Fibroblast of the aortic adventitia (primary cell): Measurements from ENCODE around the gene HOXB8. TPM values are rescaled to one million over a fixed set of nuclear protein-coding genes. Genes with fewer than 3 reads are reported as not detected.

Experiments used
- DNase-seq: peaks from one replicate; pipeline ENCODE4 v3.0.0-alpha.2; 2010; ENCODE audit warnings: low read depth
- H3K4me3 ChIP-seq: 2 replicates; pipeline ENCODE4 v1.5.1; 2011; ENCODE audit warnings: low read depth, mild to moderate bottlenecking, control low read depth, low read length, moderate library complexity
- total RNA-seq: library from RNA; depleted of rRNA; stranded (reverse); fragments of >200 nt; gene quantifications from 2 replicates; pipeline ENCODE4 v1.2.3, GENCODE V29; 2012; ENCODE audit warnings: low replicate concordance
- TF ChIP-seq, protein P1 (sequence below): IDR thresholded peaks from 2 replicates; pipeline ENCODE4 v1.5.1; 2011; ENCODE audit warnings: mild to moderate bottlenecking, low read length, control low read depth, inconsistent platforms; ENCODE audit not compliant: insufficient read depth

Gene HOXB8
- total RNA-seq, 1 donor: 0.09 TPM

DNA sequence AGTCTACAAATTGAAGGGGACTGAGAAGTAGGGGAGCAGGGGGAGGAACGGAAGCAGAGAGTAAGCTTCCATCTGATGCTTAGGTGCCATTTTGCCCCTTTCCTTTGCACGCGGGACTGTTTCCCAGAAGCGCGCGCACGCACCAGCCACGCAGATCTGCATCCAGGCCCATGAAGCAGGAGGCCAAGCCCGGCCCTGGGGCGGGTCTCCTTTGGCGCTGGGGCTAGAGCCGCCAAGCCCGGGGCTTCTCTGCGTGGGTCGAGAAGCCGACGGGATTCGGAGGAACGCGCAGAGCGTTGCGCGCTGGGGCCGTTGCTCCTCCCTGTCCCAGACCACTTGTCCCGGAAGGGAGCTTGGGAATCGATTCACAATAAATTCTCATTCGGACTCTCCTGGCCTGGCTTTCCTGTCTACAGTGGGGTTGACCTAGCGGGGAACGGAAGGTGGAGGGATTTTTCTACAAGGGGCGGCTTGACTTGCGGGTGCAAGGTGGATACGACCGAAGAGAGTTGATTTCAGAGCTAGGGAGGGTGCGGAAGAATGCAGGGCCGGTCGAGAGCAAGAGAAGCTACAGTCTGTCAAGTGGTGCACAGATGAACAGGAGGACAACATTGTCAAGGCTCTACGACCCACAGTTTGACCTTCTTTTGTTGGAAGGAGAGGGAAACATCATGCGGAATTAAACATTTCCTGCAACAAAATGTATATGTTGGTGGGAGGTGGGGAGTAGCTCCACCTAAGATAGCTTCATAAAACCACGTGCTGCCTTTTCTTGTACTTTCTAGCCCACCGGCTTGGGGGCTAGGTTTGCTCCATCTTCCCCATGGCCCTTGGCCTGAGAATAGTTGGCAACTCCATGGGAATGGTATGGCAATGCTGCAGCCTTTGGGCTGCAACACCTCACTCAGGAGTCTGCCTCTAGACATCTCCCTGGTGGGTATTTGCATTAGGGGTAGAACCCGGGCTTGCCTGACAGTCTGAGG lies 6.6 kb upstream of the HOXB8 start:
- TF ChIP-seq, protein P1, sequence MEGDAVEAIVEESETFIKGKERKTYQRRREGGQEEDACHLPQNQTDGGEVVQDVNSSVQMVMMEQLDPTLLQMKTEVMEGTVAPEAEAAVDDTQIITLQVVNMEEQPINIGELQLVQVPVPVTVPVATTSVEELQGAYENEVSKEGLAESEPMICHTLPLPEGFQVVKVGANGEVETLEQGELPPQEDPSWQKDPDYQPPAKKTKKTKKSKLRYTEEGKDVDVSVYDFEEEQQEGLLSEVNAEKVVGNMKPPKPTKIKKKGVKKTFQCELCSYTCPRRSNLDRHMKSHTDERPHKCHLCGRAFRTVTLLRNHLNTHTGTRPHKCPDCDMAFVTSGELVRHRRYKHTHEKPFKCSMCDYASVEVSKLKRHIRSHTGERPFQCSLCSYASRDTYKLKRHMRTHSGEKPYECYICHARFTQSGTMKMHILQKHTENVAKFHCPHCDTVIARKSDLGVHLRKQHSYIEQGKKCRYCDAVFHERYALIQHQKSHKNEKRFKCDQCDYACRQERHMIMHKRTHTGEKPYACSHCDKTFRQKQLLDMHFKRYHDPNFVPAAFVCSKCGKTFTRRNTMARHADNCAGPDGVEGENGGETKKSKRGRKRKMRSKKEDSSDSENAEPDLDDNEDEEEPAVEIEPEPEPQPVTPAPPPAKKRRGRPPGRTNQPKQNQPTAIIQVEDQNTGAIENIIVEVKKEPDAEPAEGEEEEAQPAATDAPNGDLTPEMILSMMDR: no peak
- DNase-seq: no peak
- no peak overlapping the region for H3K4me3 ChIP-seq

DNA sequence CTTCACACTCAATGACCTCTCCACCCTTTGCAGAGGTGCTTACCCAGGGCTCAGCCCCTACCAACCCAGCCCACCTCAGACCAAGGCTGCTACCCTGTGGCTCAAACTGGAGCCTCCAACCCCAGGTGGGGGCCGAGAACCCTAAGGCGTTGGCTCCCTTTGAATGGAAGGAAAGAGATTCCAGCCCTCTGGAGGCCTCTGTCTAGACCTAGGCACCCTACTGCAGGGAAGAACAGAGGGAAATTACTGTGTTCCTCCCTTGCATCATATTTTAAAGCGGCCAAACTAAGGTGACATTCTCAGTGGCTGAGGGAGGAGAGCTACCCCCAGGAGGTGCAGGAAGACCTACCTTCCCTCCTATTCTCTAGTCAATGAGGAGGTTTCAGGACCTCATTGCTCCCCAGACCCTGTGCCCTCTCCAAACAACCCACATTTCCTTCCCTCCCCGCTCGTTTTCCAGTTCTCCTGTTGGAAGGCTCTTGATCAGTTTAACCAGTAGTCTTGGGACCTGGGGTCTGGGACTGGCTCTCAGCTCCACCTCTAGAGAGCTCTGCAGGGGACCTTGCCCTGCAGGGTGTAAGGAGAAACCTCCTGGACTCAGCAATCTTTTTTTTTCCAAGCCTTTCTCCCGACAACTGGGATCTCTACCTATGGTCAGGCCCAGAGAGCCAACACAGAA lies 5.5 kb upstream of the HOXB8 start:
- TF ChIP-seq, protein P1: no peak
- no peak overlapping the region for H3K4me3 ChIP-seq
- no peak for DNase-seq

DNA sequence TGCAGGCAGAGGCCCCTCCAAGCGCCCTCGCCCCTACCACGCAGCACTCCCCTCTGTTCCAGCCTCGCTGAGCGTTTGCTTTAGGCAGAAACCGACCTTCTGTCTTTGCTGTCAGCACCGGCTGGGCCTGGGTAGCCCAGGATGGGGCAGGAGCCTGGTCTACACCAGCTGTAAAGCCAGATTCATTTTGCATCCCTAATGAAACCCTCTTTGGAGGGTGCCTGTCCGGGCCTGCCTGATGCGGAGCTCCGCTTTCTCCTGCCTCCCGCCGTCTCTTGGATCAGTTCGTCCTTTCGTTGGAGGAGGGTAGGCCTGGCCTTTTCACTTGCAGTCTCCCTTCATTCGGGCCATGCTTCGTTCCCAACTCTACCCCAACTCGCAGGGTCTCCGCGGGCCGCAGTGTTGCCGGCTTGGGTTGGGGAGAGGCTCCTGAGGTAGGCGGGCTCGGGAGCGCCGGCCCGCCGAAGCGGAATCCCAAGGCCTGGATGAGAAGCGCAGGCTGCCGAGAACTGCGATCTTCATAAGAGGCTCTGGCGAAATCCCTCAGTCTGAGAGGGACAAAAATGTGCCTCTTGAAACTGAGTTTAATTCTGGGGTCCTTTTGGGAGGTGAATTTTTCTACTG lies 4.8 kb upstream of the HOXB8 start:
- no peak overlapping the region for H3K4me3 ChIP-seq
- DNase-seq: no peak
- TF ChIP-seq, protein P1: no peak

DNA sequence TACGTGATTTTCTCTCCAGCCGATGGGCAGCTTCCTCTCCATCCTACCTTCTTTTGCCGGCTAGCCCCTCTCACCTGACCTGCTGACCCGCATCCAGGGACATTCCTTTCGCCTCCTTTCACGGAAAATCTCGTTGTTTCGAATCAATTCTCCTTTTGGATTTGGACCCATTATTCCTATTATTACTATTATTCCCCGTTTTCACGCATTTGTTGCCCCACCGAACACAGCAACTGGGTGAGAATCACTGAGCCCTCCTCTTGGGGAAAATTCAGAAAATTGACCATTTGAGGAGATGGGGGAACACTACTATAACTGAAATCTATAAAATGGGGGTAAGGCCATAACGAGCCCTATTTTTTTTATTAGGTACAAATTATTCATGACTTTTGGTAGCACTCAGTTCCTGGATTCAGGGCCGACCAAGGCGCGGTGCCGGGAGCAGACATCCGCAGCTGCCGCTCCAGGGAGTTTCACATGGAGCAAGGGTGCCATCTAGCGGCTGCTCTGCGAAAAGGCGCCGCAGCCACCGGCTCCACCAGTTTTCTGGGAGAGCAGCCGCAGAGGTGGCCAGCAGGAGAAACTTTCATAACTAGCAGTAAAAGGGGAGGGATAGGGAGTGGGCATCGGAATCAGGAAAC lies 3.3 kb upstream of the HOXB8 start:
- TF ChIP-seq, protein P1: peak; percentile 89
- no peak overlapping the region for H3K4me3 ChIP-seq

DNA sequence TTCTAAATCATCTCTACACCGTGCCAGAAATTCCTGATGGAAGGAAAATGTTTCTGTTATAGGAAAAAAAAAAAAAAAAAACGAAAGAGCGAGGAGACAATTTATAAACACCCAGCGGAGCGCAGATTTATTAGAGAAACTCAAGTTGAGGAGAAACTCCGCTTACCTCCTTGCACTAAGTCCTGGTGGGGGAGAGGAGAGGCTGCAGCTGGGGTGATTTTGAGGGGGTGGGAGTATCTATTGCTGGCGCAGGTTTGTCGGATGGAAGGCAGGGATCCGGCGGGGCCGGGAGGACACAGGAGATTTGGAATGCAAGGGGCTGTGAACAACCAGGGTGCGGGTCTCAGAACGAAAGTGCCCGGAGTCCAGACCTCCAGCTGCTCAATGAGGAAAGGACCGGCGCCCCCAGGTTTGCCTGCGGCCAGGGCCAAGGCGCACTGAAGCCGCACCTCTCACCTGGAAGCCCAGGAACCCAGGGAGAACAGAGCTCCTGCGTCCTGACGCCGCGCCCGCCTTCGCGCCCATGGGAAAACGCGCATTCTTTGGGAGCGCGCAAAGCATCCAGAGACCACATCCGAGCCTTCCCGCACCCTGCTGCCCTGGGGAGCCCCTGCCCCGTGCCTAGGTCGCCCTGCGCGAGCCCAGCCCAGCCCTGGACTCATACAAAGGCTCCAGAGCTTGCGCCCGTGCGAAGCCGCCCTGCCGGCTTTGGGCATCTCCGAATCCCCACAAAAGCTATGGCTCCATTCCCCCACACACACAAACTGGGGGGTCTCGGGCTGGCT lies 2.6 kb upstream of the HOXB8 start:
- TF ChIP-seq, protein P1: no peak
- no peak for DNase-seq
- no peak overlapping the region for H3K4me3 ChIP-seq

More for the DNA sequence above, 3.3 kb upstream of the HOXB8 start:
- DNase-seq: peak; percentile 83
